Stimulated activated naive CD4-positive, alpha-beta T cell treated with Interleukin-2 at 50 U/mL for 16 hours (primary cell): ENCODE measurements around the gene MYO1A.
A peak's percentile ranks its signal among the peaks of the same experiment; 100 is the strongest.
"Not testable (repeated sequence)": the region's sequence is repeated elsewhere in the genome, so short reads cannot be mapped to it uniquely, and the experiment has no call there.

Experiments used
- DNase-seq: peaks from one replicate; lab custom pipeline; 2025; lab: John Stamatoyannopoulos, UW

The MYO1A gene

GRCh38 chr12:56993346-56993745 is 56.6 kb downstream of the MYO1A start:
- DNase-seq, result no peak

GRCh38 chr12:56991319-56992246 is 58.3 kb downstream of the MYO1A start:
- DNase-seq, result no peak

- no peak for DNase-seq
Observed at GRCh38 chr12:56990648-56991318, 59.1 kb downstream of the MYO1A start.

GRCh38 chr12:56989861-56990610 is 59.9 kb downstream of the MYO1A start:
- no peak for DNase-seq

- no peak for DNase-seq
Observed at GRCh38 chr12:56988207-56988739, 61.7 kb downstream of the MYO1A start.

- DNase-seq, result peak; percentile 63
Observed at GRCh38 chr12:56987551-56988053, 62.3 kb downstream of the MYO1A start.

GRCh38 chr12:56987011-56987410 is 62.9 kb downstream of the MYO1A start:
- no peak for DNase-seq

GRCh38 chr12:56985714-56986113 is 64.2 kb downstream of the MYO1A start:
- DNase-seq, result not testable (repeated sequence)

- no peak for DNase-seq
Observed at GRCh38 chr12:56983386-56983785, 66.5 kb downstream of the MYO1A start.

GRCh38 chr12:56982578-56983236 is 67.2 kb downstream of the MYO1A start:
- DNase-seq, result not testable (repeated sequence)

GRCh38 chr12:56980941-56981530 is 68.9 kb downstream of the MYO1A start:
- no peak for DNase-seq

GRCh38 chr12:56980268-56980667 is 69.7 kb downstream of the MYO1A start:
- no peak for DNase-seq

- no peak for DNase-seq
Observed at GRCh38 chr12:56979628-56980027, 70.3 kb downstream of the MYO1A start.
